ENCODE data around the gene MYO16.

DNA sequence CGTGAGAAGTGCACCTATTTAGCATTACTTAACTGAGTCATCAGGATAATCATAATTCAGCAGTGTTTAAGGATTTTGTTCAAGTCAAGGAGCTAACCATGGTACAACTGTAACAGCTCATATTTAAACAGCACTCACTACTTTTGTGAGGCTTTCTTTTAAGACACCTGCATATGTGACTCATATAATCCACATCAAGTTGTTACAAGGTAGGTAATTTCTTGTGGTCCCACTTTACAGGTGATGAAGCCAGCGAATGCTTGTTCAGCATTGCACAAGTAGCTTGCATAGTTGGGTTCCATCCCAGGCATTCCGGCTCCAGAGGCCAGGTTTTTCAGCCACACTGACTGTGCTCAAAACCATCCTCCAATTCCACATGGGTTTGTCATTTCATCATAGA is 569.2 kb downstream of the MYO16 start:
- TF ChIP-seq, protein P1, sequence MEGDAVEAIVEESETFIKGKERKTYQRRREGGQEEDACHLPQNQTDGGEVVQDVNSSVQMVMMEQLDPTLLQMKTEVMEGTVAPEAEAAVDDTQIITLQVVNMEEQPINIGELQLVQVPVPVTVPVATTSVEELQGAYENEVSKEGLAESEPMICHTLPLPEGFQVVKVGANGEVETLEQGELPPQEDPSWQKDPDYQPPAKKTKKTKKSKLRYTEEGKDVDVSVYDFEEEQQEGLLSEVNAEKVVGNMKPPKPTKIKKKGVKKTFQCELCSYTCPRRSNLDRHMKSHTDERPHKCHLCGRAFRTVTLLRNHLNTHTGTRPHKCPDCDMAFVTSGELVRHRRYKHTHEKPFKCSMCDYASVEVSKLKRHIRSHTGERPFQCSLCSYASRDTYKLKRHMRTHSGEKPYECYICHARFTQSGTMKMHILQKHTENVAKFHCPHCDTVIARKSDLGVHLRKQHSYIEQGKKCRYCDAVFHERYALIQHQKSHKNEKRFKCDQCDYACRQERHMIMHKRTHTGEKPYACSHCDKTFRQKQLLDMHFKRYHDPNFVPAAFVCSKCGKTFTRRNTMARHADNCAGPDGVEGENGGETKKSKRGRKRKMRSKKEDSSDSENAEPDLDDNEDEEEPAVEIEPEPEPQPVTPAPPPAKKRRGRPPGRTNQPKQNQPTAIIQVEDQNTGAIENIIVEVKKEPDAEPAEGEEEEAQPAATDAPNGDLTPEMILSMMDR (IDR thresholded peaks at IDR 0.05; ENCODE audit: insufficient read depth, low read length, poor library complexity, severe bottlenecking) = no peak
- no peak for TF ChIP-seq EZH2phosphoT487 (conservative IDR thresholded peaks at IDR 0.05; ENCODE audit: low read length)
